Fibroblast of skin of left biceps (primary cell): Measurements from ENCODE around the gene QSOX2.
A peak's percentile ranks its signal among the peaks of the same experiment; 100 is the strongest.
"Not testable (repeated sequence)": the region's sequence is repeated elsewhere in the genome, so short reads cannot be mapped to it uniquely, and the experiment has no call there.

Experiments used
- DNase-seq, 2 experiments: peaks; one replicate each; pipeline ENCODE4 v3.0.0-alpha.2; 2013; ENCODE audit warnings: low read depth in 2 of 2

QSOX2 gene

GRCh38 chr9:136237486-136238341 lies 7.9 kb downstream of the QSOX2 start:
- DNase-seq, result no peak

GRCh38 chr9:136236471-136237410 lies 8.9 kb downstream of the QSOX2 start:
- DNase-seq, result not testable (repeated sequence)

- DNase-seq, result no peak
Observed at GRCh38 chr9:136235709-136236455, 9.7 kb downstream of the QSOX2 start.

GRCh38 chr9:136235171-136235570 lies 10.4 kb downstream of the QSOX2 start:
- no peak for DNase-seq

GRCh38 chr9:136234597-136234996 lies 11.0 kb downstream of the QSOX2 start:
- no peak for DNase-seq

GRCh38 chr9:136233868-136234267 lies 11.7 kb downstream of the QSOX2 start:
- DNase-seq, result no peak

- DNase-seq, result no peak
Observed at GRCh38 chr9:136233411-136233810, 12.2 kb downstream of the QSOX2 start.

GRCh38 chr9:136232969-136233368 lies 12.6 kb downstream of the QSOX2 start:
- no peak for DNase-seq

GRCh38 chr9:136231478-136232297 lies 13.9 kb downstream of the QSOX2 start:
- DNase-seq, result no peak

GRCh38 chr9:136230773-136231172 lies 14.8 kb downstream of the QSOX2 start:
- DNase-seq, result no peak

GRCh38 chr9:136230365-136230764 lies 15.2 kb downstream of the QSOX2 start:
- no peak for DNase-seq

- no peak for DNase-seq
Observed at GRCh38 chr9:136229096-136230065, 16.2 kb downstream of the QSOX2 start.

GRCh38 chr9:136228107-136228875 lies 17.3 kb downstream of the QSOX2 start:
- DNase-seq, result peak in 1 of 2 experiments; percentile 6

- DNase-seq, result no peak
Observed at GRCh38 chr9:136226680-136227407, 18.8 kb downstream of the QSOX2 start.

- DNase-seq, result peak in 1 of 2 experiments; percentile 1
Observed at GRCh38 chr9:136225748-136226679, 19.6 kb downstream of the QSOX2 start.

GRCh38 chr9:136225366-136225747 lies 20.3 kb downstream of the QSOX2 start:
- DNase-seq, result no peak
